MM.1S (cell line): ENCODE results near the gene NEDD4.
"Not testable (repeated sequence)": the region's sequence is repeated elsewhere in the genome, so short reads cannot be mapped to it uniquely, and the experiment has no call there.

ENCODE experiments used
- DNase-seq: peaks from one replicate; pipeline ENCODE4 v3.0.0-alpha.2; 2015
- H2AFZ ChIP-seq: fragments of 300-600 bp; sonication (generic); 2 replicates; pipeline ENCODE4 v1.6.0; 2016; ENCODE audit warnings: antibody characterized with exemption, low read length
- H3F3A ChIP-seq: fragments of 300-600 bp; sonication (generic); 2 replicates; pipeline ENCODE4 v1.6.1; 2016; ENCODE audit warnings: mild to moderate bottlenecking, antibody characterized with exemption, low read length, moderate library complexity, mixed read lengths; ENCODE audit not compliant: insufficient read depth
- H3K27ac ChIP-seq: fragments of 300-600 bp; sonication (generic); 2 replicates; pipeline ENCODE4 v1.5.1; 2016; ENCODE audit warnings: mild to moderate bottlenecking, low read length
- H3K27me3 ChIP-seq: fragments of 300-600 bp; sonication (generic); replicated peaks from 2 replicates; pipeline ENCODE4 v1.6.0; 2016; ENCODE audit warnings: low read length; ENCODE audit not compliant: insufficient read depth
- H3K36me3 ChIP-seq: fragments of 300-600 bp; sonication (generic); replicated peaks from 2 replicates; pipeline ENCODE4 v1.6.1; 2016; ENCODE audit warnings: mild to moderate bottlenecking, low read length, mixed read lengths; ENCODE audit not compliant: insufficient read depth
- H3K4me1 ChIP-seq: fragments of 300-600 bp; sonication (generic); 2 replicates; pipeline ENCODE4 v1.6.1; 2016; ENCODE audit warnings: low read length, mixed read lengths
- H3K4me2 ChIP-seq: fragments of 300-600 bp; sonication (generic); 2 replicates; pipeline ENCODE4 v1.6.0; 2016; ENCODE audit warnings: low read depth, low read length
- H3K4me3 ChIP-seq: fragments of 300-600 bp; sonication (generic); 2 replicates; pipeline ENCODE4 v1.5.1; 2016; ENCODE audit warnings: low read length, mixed read lengths
- H3K79me2 ChIP-seq: fragments of 300-600 bp; sonication (generic); 2 replicates; pipeline ENCODE4 v1.6.1; 2016; ENCODE audit warnings: mixed run types, low read length, mixed read lengths
- H3K9ac ChIP-seq: fragments of 300-600 bp; sonication (generic); 2 replicates; pipeline ENCODE4 v1.6.1; 2016; ENCODE audit warnings: low read length, mixed read lengths
- H3K9me2 ChIP-seq: fragments of 300-600 bp; sonication (generic); replicated peaks from 2 replicates; pipeline ENCODE4 v1.6.1; 2016; ENCODE audit warnings: mild to moderate bottlenecking, low read length, mixed read lengths; ENCODE audit not compliant: insufficient read depth
- H3K9me3 ChIP-seq: fragments of 300-600 bp; sonication (generic); replicated peaks from 2 replicates; pipeline ENCODE4 v1.6.1; 2016; ENCODE audit warnings: mild to moderate bottlenecking, low read length, mixed read lengths; ENCODE audit not compliant: insufficient read depth
- H4K20me1 ChIP-seq: fragments of 300-600 bp; sonication (generic); 2 replicates; pipeline ENCODE4 v1.6.1; 2016; ENCODE audit warnings: mild to moderate bottlenecking, low read length, moderate library complexity, mixed read lengths; ENCODE audit not compliant: insufficient read depth
- CTCF ChIP-seq: fragments of 300-600 bp; sonication (generic); IDR thresholded peaks from 2 replicates; pipeline ENCODE4 v1.5.1; 2016; ENCODE audit warnings: antibody characterized with exemption, low read length, mixed read lengths
- EZH2 ChIP-seq: fragments of 300-600 bp; sonication (generic); optimal IDR thresholded peaks from 2 replicates; pipeline ENCODE3; 2017; ENCODE audit warnings: low read depth, mild to moderate bottlenecking, antibody characterized with exemption, low read length, mixed read lengths
- EZH2phosphoT487 ChIP-seq: fragments of 300-600 bp; sonication (generic); IDR thresholded peaks from 2 replicates; pipeline ENCODE4 v1.6.1; 2018; ENCODE audit warnings: antibody characterized with exemption, low read length

The NEDD4 gene

GRCh38 chr15:55846116-55846707 lies 147.2 kb downstream of the NEDD4 start:
- no peaks in the 10 kb centered on the region for H4K20me1 ChIP-seq
- no peaks in the 10 kb centered on the region for H3K27me3 ChIP-seq
- no peak overlapping the region for H3K9ac ChIP-seq
- H3K9me3 ChIP-seq, result no peaks in the 10 kb centered on the region
- H3K4me1 ChIP-seq, result no peaks in the 10 kb centered on the region
- no peaks in the 10 kb centered on the region for H3K79me2 ChIP-seq
- peak; percentile 94 for TF ChIP-seq CTCF
- no peak for TF ChIP-seq EZH2
- TF ChIP-seq EZH2phosphoT487, result no peak
- H3F3A ChIP-seq, result no peaks in the 10 kb centered on the region
- no peak overlapping the region for H3K4me2 ChIP-seq
- no peaks in the 10 kb centered on the region for H3K9me2 ChIP-seq
- H3K4me3 ChIP-seq, result no peak overlapping the region
- no peaks in the 10 kb centered on the region for H3K36me3 ChIP-seq
- no peak overlapping the region for H3K27ac ChIP-seq
- peak; percentile 81 for DNase-seq
- H2AFZ ChIP-seq, result no peak overlapping the region

GRCh38 chr15:55842897-55843296 lies 150.5 kb downstream of the NEDD4 start:
- H3K9me3 ChIP-seq, H3K9me2 ChIP-seq, H3K27me3 ChIP-seq, H3K79me2 ChIP-seq, DNase-seq, H4K20me1 ChIP-seq, H3K4me2 ChIP-seq, H3K9ac ChIP-seq, H3K27ac ChIP-seq, H3F3A ChIP-seq, H3K4me1 ChIP-seq, H2AFZ ChIP-seq, H3K36me3 ChIP-seq, H3K4me3 ChIP-seq: not testable (repeated sequence)

GRCh38 chr15:55835866-55836265 lies 157.5 kb downstream of the NEDD4 start:
- Histone ChIP-seq H3K9me3 (no peaks in the 10 kb centered on the region), H3K27ac (no peak overlapping the region), H3K9ac (no peak overlapping the region), H3K36me3 (no peaks in the 10 kb centered on the region), H3K4me1 (no peaks in the 10 kb centered on the region), H4K20me1 (no peaks in the 10 kb centered on the region), H3K79me2 (no peaks in the 10 kb centered on the region), H2AFZ (no peak overlapping the region), H3K4me3 (no peak overlapping the region), H3K9me2 (no peaks in the 10 kb centered on the region), H3F3A (no peaks in the 10 kb centered on the region), H3K4me2 (no peak overlapping the region), H3K27me3 (no peaks in the 10 kb centered on the region)
- DNase-seq, result no peak
- TF ChIP-seq CTCF (no peak), EZH2 (no peak), EZH2phosphoT487 (no peak)

GRCh38 chr15:55834331-55834730 lies 159.1 kb downstream of the NEDD4 start:
- Histone ChIP-seq H3K79me2 (no peaks in the 10 kb centered on the region), H3K27ac (no peak overlapping the region), H3K9me2 (no peaks in the 10 kb centered on the region), H3K4me3 (no peak overlapping the region), H3K4me1 (peaks cover 14% of the 10 kb centered on the region), H3K4me2 (no peak overlapping the region), H2AFZ (no peak overlapping the region), H4K20me1 (no peaks in the 10 kb centered on the region), H3F3A (0 out of 2 replicates have a peak, but pooled peaks cover 8% of the 10 kb centered on the region), H3K36me3 (no peaks in the 10 kb centered on the region), H3K27me3 (no peaks in the 10 kb centered on the region), H3K9me3 (no peaks in the 10 kb centered on the region), H3K9ac (no peak overlapping the region)
- TF ChIP-seq CTCF (no peak), EZH2 (no peak), EZH2phosphoT487 (no peak)
- DNase-seq, result no peak
